ENCODE results near the gene FAM110D.
A peak's percentile ranks its signal among the peaks of the same experiment; 100 is the strongest.

Gene FAM110D

DNA sequence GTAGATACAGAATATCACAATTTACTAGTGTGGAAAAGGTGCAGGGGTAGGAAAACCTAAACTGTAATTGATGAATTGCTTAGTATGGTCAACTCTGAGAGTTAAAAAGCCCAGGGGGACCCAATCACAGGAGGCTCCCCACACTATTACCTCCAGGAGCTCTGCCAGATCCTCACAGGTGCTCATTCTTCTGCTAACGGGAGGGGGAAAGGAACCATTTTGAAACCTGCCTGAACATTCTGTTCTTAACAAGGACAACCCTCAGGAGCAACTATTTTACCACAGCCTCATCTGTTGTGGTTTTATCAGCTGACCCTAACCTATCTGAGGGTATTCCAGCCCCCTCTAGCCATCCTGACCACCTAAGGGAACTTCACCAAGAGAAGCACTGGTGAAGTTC, 28.2 kb upstream of the FAM110D start:
- DNase-seq = no peak

DNA sequence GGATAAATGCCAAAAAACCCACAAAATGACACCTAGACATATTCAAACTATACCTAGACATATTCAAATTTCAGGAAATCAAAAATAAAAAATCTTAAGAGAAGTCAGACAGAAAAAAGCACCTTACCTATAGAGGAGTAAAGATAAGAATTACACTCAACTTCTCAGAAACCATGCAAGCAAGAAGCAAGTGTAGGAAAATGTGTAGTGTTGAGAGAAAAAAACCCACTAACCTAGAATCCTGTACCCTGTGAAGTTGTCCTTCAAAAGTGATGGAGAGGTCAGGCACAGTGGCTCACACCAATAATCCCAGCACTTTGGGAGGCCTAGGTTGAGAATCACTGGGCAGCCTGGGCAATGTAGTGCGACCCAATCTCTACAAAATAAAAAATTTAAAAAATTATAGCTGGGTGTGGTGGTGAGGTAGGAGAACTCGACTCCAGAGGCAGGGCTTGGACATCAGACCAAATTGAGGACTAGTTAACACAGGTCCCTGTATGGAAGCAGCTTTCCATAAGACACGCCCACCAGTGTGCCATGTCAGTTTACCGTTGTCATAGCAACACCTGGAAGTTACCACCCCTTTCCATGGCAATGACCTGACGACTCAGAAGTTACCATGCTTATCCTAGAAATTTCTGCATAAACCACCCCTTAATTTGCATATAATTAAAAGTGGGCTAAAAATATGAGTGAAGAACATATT, 26.6 kb upstream of the FAM110D start:
- DNase-seq = no peak

DNA sequence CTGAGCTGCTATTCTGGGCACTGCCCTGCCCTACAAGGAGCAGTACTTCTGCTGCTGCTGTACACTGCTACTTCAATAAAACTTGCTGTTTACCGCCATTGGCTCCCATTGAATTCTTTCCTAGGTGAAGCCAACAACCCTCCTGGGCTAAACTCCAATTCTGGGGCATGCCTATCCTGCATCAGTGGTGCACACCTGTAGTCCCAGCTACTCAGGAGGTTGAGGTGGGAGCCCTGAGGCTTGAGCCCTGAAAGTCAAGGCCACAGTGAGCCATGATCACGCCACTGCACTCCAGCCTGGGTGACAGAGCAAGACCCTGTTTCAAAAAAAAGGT, 26.1 kb upstream of the FAM110D start:
- no peak for DNase-seq

GRCh38 chr1:26134466-26134865, 24.4 kb upstream of the FAM110D start:
- no peak for DNase-seq

GRCh38 chr1:26138974-26139558, 19.8 kb upstream of the FAM110D start:
- no peak for DNase-seq

- DNase-seq = no peak
Measured at GRCh38 chr1:26142159-26142558, 16.7 kb upstream of the FAM110D start.

DNA sequence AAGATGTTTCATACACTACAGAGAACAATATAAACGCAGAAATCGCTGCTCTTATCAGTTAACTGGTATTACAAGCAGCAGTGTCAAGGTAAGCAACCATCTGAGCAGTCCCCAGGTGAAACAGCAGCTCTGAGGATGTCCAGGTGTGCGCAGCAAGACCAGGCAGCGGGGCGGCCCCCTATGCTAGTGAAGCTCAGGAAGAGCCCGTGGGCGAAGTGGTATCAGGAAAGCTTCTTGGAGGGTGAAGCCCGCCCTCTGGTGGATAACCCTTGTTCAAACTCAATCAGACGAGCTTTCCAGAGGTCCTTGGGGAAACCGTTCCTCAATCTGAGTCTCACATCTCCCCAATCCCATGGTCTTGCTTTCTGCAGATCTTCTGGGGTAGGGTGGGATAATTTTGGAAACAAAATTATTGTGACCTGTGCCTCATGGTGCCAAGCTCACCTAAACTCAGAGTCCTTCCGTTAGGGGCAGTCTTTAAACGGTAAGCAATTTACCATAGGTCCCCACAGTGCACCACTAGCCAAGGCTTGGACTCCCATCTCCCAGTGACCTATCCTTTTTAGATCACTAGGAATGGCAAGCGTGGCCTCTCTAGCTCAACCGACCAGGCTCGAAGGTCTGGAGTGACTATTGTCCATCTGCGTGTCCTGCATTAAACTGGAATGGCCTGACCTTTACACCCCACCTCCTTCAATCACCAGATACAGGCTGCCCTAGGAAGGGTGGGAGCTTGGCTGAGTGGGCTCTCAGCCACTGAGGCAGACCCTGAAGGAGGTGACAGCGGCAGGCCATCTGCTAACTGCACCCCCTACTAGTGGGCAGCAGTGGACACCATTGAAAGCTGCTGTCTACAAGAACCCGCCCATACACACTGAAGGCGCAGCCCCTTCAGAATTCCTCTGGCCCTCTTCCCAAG, 13.6 kb upstream of the FAM110D start:
- peak; percentile 32 for DNase-seq

DNA sequence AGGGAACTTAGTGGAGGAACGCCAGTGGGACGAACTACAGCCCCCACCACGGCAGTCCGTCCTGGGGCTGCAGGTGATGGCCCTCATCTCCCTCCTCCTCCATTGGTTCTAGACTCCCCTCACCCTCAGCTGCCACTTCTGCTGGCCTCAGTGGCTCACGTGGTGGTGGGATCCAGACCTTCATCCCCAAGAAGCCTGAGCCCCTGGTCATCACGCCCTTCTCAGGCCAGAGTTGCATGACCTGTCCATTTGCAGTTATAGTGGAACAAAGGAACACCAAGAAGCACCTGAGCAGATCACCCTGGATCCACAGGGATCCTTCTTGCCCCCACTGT, 13.0 kb upstream of the FAM110D start:
- DNase-seq = no peak

DNA sequence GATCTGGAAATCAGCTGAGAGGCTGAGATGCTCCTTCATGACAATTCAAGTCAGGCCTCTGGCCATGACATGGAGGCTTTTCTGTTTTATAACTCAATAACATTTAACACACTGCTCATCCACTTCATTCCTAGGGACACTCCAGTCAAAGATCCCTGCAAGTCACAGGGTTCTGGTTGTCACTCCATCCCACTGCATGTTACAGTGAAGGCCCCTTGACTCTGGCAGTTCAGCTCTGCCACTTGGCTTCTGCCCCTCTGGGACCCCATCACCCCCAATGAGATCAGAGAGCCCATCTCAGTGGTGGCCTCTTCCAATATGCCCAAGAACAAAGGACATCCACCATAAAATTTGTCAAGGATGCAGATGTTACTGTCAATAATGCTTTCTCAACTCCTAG, 10.0 kb upstream of the FAM110D start:
- no peak for DNase-seq

- no peak for DNase-seq
Measured at GRCh38 chr1:26153966-26154532, 4.8 kb upstream of the FAM110D start.

DNA sequence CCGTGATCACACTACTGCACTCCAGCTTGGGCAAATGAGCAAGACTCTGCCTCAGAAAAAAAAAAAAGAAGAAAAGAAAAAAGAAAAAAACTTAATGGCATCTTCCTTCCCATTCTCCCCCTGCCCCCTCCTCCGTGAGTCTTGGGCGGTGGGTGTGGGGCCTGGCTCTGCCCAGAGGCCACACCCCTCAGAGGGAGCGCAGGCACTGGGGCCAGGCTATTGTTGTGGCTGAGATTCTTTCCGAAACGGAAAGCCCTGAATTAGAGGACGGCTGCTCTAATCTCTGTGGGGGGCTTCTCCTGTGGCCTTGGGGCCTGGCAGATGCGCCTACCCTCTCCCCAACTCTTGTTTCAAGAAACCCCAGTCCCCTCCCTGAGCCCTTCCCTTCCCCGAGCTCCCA, 4.1 kb upstream of the FAM110D start:
- DNase-seq = no peak

- DNase-seq = no peak
Measured at GRCh38 chr1:26155370-26156284, 3.3 kb upstream of the FAM110D start.

DNA sequence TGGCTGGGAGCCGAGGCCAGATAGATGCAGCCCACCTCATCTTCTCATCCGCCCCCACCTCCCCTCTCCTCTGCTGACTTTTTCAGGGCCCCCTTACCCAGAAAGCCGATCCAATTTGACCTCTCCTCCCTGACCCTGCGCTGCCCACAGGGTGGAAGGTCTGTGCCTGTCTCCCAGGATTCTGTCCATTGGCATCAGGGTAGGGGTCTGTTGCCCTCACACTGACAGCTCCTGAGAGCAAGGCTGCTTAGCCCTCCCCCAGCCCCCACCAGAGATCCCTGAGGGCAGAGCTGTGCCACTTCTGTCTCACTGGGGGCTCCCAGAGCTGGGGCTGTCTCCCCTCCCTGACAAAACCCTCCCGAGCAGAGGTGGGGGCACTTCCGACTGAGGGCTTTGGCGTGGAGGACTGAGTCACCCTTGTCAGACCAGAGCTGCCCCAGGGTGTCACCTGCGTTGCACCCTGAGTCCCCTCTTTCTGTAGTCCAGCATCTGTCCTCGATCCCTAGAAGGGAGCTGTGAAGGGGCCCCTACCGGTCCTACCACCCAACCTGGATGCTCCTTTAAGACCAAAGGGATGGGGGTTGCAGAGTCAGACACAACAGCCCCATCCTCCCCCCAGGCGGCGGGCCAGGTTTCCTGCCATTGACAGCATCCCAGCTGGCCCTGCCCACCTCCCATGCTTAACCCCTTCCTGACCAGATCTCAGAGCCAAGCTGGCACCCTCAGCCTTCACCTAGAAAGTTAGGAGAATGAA, 2.4 kb upstream of the FAM110D start:
- DNase-seq = no peak

DNA sequence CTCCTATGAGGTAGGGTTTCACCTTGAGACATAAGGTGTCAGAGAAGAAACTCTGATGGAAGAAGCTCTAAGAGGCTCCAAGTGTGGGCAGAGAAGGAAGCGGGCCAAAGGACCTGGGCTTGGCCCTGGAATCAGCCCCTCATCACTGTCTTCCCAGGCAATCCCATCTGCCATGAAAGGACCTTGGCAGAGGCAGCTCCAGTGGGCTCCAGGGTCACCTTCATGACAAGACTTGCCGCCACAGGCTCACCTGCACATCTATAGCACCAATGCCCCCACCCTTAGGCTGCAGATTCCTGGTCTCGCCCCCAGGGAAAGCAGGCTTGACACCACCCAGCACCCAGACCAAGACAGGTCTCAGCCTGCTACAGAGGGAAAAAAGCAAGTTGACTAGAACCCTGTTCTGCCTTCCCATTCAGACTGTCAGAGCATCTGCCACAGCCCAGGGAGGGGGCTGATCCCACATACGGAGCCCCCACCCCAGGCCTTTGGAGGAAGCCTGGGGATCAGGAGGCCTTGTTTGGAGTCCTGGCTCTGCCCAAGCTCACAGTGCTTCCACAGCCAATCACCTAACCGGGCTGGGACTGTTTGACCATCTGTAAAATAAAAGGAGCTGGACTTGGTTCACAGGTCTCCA, 490 bp upstream of the FAM110D start:
- DNase-seq = no peak

- DNase-seq = no peak
Measured at GRCh38 chr1:26159743-26160039, 812 bp downstream of the FAM110D start.

- no peak for DNase-seq
Measured at GRCh38 chr1:26160527-26161414, 1.9 kb downstream of the FAM110D start.

DNA sequence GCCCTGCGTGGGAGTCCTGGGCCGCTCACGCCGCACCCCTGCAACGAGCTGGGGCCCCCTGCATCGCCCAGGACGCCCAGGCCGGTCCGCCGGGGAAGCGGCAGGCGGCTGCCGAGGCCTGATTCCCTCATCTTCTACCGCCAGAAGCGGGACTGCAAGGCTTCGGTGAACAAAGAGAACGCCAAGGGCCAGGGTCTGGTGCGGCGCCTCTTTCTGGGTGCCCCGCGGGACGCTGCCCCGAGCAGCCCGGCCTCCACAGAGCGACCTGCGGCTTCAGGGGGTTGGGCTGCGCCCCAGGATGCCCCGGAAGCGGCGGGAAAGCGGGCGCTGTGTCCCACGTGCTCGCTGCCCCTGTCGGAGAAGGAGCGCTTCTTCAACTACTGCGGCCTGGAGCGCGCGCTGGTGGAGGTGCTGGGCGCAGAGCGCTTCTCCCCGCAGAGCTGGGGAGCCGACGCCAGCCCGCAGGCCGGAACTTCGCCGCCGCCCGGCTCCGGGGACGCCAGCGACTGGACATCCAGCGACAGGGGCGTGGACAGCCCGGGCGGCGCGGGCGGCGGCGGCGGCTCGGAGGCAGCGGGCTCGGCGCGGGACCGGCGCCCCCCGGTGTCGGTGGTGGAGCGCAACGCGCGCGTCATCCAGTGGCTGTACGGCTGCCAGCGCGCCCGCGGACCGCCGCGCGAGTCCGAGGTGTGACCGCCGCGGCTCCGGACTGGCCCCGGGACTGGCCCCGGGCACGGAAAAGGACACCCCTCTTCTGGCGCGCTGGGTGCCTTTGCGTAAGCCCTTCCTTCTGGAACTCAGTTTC, 2.7 kb downstream of the FAM110D start:
- no peak for DNase-seq

- DNase-seq = no peak
Measured at GRCh38 chr1:26162220-26162709, 3.4 kb downstream of the FAM110D start.

- DNase-seq = no peak
Measured at GRCh38 chr1:26163684-26164035, 4.8 kb downstream of the FAM110D start.
